HK-2 (cell line): Measurements from ENCODE around the gene LAMA3.

Experiments
- DNase-seq: peaks from one replicate; pipeline ENCODE4 v3.0.0-alpha.2; 2018; ENCODE audit not compliant: unreplicated experiment

The LAMA3 gene

GRCh38 chr18:23669804-23670405, 19.3 kb upstream of the LAMA3 start:
- DNase-seq = no peak

- DNase-seq = no peak
These were observed 17.7 kb upstream of the LAMA3 start for GRCh38 chr18:23671564-23671963.

- no peak for DNase-seq
These were observed 15.5 kb upstream of the LAMA3 start for GRCh38 chr18:23673725-23674124.

- DNase-seq = no peak
These were observed 14.0 kb upstream of the LAMA3 start for GRCh38 chr18:23675236-23675635.

GRCh38 chr18:23675896-23676295, 13.4 kb upstream of the LAMA3 start:
- no peak for DNase-seq

GRCh38 chr18:23682045-23682444, 7.2 kb upstream of the LAMA3 start:
- DNase-seq = no peak

- DNase-seq = no peak
These were observed 6.8 kb upstream of the LAMA3 start for GRCh38 chr18:23682472-23682871.

- DNase-seq = no peak
These were observed 6.1 kb upstream of the LAMA3 start for GRCh38 chr18:23683155-23683554.

- DNase-seq = no peak
These were observed 5.6 kb upstream of the LAMA3 start for GRCh38 chr18:23683671-23684070.

- DNase-seq = peak; percentile 5
These were observed 4.6 kb upstream of the LAMA3 start for GRCh38 chr18:23684515-23685197.

- DNase-seq = no peak
These were observed 725 bp upstream of the LAMA3 start for GRCh38 chr18:23688528-23688927.

GRCh38 chr18:23689616-23690504, 607 bp downstream of the LAMA3 start:
- peak; percentile 46 for DNase-seq

- peak; percentile 51 for DNase-seq
These were observed 1.3 kb downstream of the LAMA3 start for GRCh38 chr18:23690505-23691068.

- no peak for DNase-seq
These were observed 4.6 kb downstream of the LAMA3 start for GRCh38 chr18:23693846-23694245.

- DNase-seq = no peak
These were observed 5.6 kb downstream of the LAMA3 start for GRCh38 chr18:23694637-23695430.

- no peak for DNase-seq
These were observed 11.8 kb downstream of the LAMA3 start for GRCh38 chr18:23701017-23701416.

- DNase-seq = no peak
These were observed 12.4 kb downstream of the LAMA3 start for GRCh38 chr18:23701544-23702064.

- DNase-seq = no peak
These were observed 13.4 kb downstream of the LAMA3 start for GRCh38 chr18:23702606-23703005.

- DNase-seq = no peak
These were observed 14.1 kb downstream of the LAMA3 start for GRCh38 chr18:23703057-23703986.

- no peak for DNase-seq
These were observed 14.7 kb downstream of the LAMA3 start for GRCh38 chr18:23703987-23704384.
